GM23248 (cell line): ENCODE measurements around the gene KIAA1671.

ENCODE experiments used
- EZH2 ChIP-seq: fragments of 200-600 bp; sonication (generic); IDR thresholded peaks from 2 replicates; pipeline ENCODE4 v1.6.1; 2018; ENCODE audit warnings: antibody characterized with exemption, mild to moderate bottlenecking; ENCODE audit not compliant: insufficient read depth, poor library complexity, severe bottlenecking
- EZH2phosphoT487 ChIP-seq: fragments of 200-600 bp; sonication (generic); IDR thresholded peaks from 2 replicates; pipeline ENCODE4 v1.6.1; 2018; ENCODE audit warnings: antibody characterized with exemption, moderate library complexity, mild to moderate bottlenecking, low read depth; ENCODE audit not compliant: insufficient read depth

- TF ChIP-seq EZH2phosphoT487 (no peak), EZH2 (no peak)
Observed at GRCh38 chr22:25024895-25025294, 72.4 kb downstream of the KIAA1671 start.
